ELR (cell line): ENCODE data around the gene ADNP.
"Not testable (repeated sequence)": the region's sequence is repeated elsewhere in the genome, so short reads cannot be mapped to it uniquely, and the experiment has no call there.

ENCODE experiments used
- DNase-seq: peaks from one replicate; pipeline ENCODE4 v3.0.0-alpha.2; 2015; ENCODE audit warnings: low read depth

Gene ADNP

GRCh38 chr20:50931306-50932015 lies at the start of gene ADNP:
Gene ADNP, minus strand, starts transcription at chr20:50931437. Its CDS starts 27,441 bp downstream, at chr20:50903996.
- DNase-seq: peak; percentile 96

- DNase-seq: peak; percentile 100
Measured at GRCh38 chr20:50980071-50980681, 48.9 kb upstream of the ADNP start.

- DNase-seq: not testable (repeated sequence)
Measured at GRCh38 chr20:50978533-50978932, 47.3 kb upstream of the ADNP start.

- no peak for DNase-seq
Measured at GRCh38 chr20:50977066-50978021, 46.1 kb upstream of the ADNP start.

GRCh38 chr20:50975701-50976330 lies 44.6 kb upstream of the ADNP start:
- DNase-seq: no peak

- peak; percentile 18 for DNase-seq
Measured at GRCh38 chr20:50969912-50970311, 38.7 kb upstream of the ADNP start.

- DNase-seq: no peak
Measured at GRCh38 chr20:50969435-50969834, 38.2 kb upstream of the ADNP start.

- no peak for DNase-seq
Measured at GRCh38 chr20:50968289-50968688, 37.1 kb upstream of the ADNP start.

GRCh38 chr20:50967586-50967985 lies 36.3 kb upstream of the ADNP start:
- DNase-seq: no peak

GRCh38 chr20:50959543-50960126 lies 28.4 kb upstream of the ADNP start:
- no peak for DNase-seq

- peak; percentile 98 for DNase-seq
Measured at GRCh38 chr20:50958615-50959542, 27.6 kb upstream of the ADNP start, which contains the start of gene MOCS3. Gene MOCS3, plus strand, starts transcription at chr20:50958818. Its CDS starts 25 bp downstream, at chr20:50958843.

- peak; percentile 96 for DNase-seq
Measured at GRCh38 chr20:50957798-50958614, 26.8 kb upstream of the ADNP start, which contains the start of gene DPM1. Gene DPM1, minus strand, starts transcription at chr20:50958532. Its CDS starts 9 bp downstream, at chr20:50958523.

GRCh38 chr20:50957276-50957675 lies 26.0 kb upstream of the ADNP start:
- DNase-seq: peak; percentile 36

GRCh38 chr20:50953821-50954220 lies 22.6 kb upstream of the ADNP start:
- no peak for DNase-seq

- no peak for DNase-seq
Measured at GRCh38 chr20:50953196-50953595, 22.0 kb upstream of the ADNP start.

GRCh38 chr20:50948132-50948785 lies 17.0 kb upstream of the ADNP start:
- DNase-seq: no peak

- DNase-seq: no peak
Measured at GRCh38 chr20:50943069-50943468, 11.8 kb upstream of the ADNP start.

GRCh38 chr20:50933589-50933988 lies 2.4 kb upstream of the ADNP start:
- DNase-seq: no peak
